ENCODE data around the gene OR10T2.
"Not testable (repeated sequence)": the region's sequence is repeated elsewhere in the genome, so short reads cannot be mapped to it uniquely, and the experiment has no call there.

OR10T2 gene

DNA sequence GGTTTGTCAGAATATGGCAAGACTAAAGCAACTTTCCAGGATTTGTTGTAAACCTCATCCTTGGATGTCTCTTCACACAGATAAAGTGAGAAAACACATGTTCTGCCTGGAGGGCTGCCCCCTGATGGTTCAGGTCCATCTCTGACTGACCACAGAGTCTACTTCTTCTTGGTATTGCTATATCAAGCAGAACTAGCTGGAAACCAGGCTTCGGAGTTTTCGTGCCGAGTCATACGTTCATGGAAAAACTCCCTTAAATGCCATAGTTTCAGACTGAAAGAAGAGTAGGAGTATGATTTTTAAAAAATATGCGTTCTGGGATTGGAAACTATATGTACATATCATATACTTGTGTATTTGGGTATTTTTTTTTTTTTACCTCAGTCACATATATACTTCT is 5.8 kb downstream of the OR10T2 start:
- H3K9me3 ChIP-seq (ENCODE audit: control insufficient read depth, low read length), result no peaks in the 10 kb centered on the region
- H3K27me3 ChIP-seq (ENCODE audit: control insufficient read depth, insufficient read depth, low read length), result no peaks in the 10 kb centered on the region
- no peaks in the 10 kb centered on the region for H3K36me3 ChIP-seq (ENCODE audit: control insufficient read depth, insufficient read depth, low read length)
- H3K9ac ChIP-seq (ENCODE audit: low read length), result no peak overlapping the region
- H3K4me1 ChIP-seq (ENCODE audit: control insufficient read depth, insufficient read depth, low read length), result no peaks in the 10 kb centered on the region
- no peak overlapping the region for H3K4me3 ChIP-seq (ENCODE audit: low read length)

GRCh38 chr1:158391099-158391498 is 8.2 kb downstream of the OR10T2 start:
- no peaks in the 10 kb centered on the region for H3K9me3 ChIP-seq (ENCODE audit: control insufficient read depth, low read length)
- no peaks in the 10 kb centered on the region for H3K36me3 ChIP-seq (ENCODE audit: control insufficient read depth, insufficient read depth, low read length)

DNA sequence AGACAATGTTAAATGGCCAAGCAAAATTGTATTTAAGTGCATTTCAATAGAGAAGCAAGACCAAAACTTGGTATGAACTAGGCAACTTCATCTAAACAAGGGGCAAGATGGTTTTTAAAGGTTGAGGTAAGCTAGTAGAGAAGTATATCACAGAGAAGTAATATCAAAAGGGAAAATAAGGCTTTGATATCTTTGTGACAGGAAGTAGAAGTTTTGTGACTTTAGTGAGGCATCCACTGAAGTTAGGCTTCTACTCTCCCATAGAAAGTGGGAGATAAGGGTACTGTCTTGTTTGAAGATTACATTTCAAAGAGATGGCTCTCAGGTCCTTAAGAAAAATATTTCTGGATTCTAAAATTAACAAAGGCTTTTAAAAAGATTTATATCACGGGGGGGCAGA is 8.9 kb downstream of the OR10T2 start:
- H3K36me3 ChIP-seq (ENCODE audit: control insufficient read depth, insufficient read depth, low read length), result no peaks in the 10 kb centered on the region
- no peaks in the 10 kb centered on the region for H3K27me3 ChIP-seq (ENCODE audit: control insufficient read depth, insufficient read depth, low read length)
- H3K4me3 ChIP-seq (ENCODE audit: low read length), result no peak overlapping the region
- no peak overlapping the region for H3K9ac ChIP-seq (ENCODE audit: low read length)
- H3K4me1 ChIP-seq (ENCODE audit: control insufficient read depth, insufficient read depth, low read length), result no peaks in the 10 kb centered on the region
- H3K9me3 ChIP-seq (ENCODE audit: control insufficient read depth, low read length), result no peaks in the 10 kb centered on the region

More at GRCh38 chr1:158391099-158391498, 8.2 kb downstream of the OR10T2 start:
- no peak overlapping the region for H3K4me3 ChIP-seq (ENCODE audit: low read length)
- H3K4me1 ChIP-seq (ENCODE audit: control insufficient read depth, insufficient read depth, low read length), result no peaks in the 10 kb centered on the region
- no peaks in the 10 kb centered on the region for H3K27me3 ChIP-seq (ENCODE audit: control insufficient read depth, insufficient read depth, low read length)
- no peak overlapping the region for H3K9ac ChIP-seq (ENCODE audit: low read length)

GRCh38 chr1:158374860-158375259 is 24.4 kb downstream of the OR10T2 start:
- Histone ChIP-seq H3K4me1 (ENCODE audit: control insufficient read depth, insufficient read depth, low read length) (no peaks in the 10 kb centered on the region), H3K36me3 (ENCODE audit: control insufficient read depth, insufficient read depth, low read length) (no peaks in the 10 kb centered on the region), H3K27me3 (ENCODE audit: control insufficient read depth, insufficient read depth, low read length) (no peaks in the 10 kb centered on the region)

DNA sequence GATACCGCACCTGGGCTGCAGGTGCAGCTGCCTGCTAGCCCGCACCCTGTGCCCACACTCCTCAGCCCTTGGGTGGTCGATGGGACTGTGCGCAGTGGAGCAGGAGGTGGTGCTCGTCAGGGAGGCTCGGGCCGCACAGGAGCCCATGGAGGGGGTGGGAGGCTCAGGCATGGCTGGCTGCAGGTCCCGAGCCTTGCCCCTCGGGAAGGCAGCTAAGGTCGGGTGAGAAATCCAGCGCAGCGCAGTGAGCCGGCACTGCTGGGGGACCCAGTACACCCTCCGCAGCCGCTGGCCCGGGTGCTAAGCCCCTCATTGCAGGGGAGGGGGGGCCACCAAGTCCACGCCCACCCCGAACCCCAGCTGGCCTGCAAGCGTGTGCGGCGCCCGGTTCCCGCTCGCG is 25.2 kb downstream of the OR10T2 start:
- not testable (repeated sequence) for H3K9me3 ChIP-seq (ENCODE audit: control insufficient read depth, low read length); H3K36me3 ChIP-seq (ENCODE audit: control insufficient read depth, insufficient read depth, low read length); H3K27me3 ChIP-seq (ENCODE audit: control insufficient read depth, insufficient read depth, low read length); H3K9ac ChIP-seq (ENCODE audit: low read length); H3K4me3 ChIP-seq (ENCODE audit: low read length); H3K4me1 ChIP-seq (ENCODE audit: control insufficient read depth, insufficient read depth, low read length)

More at GRCh38 chr1:158374860-158375259, 24.4 kb downstream of the OR10T2 start:
- Histone ChIP-seq H3K9ac (ENCODE audit: low read length) (no peak overlapping the region), H3K9me3 (ENCODE audit: control insufficient read depth, low read length) (no peaks in the 10 kb centered on the region), H3K4me3 (ENCODE audit: low read length) (no peak overlapping the region)

GRCh38 chr1:158371188-158371953 is 27.9 kb downstream of the OR10T2 start:
- H3K9ac ChIP-seq (ENCODE audit: low read length), result no peak overlapping the region
- no peaks in the 10 kb centered on the region for H3K4me1 ChIP-seq (ENCODE audit: control insufficient read depth, insufficient read depth, low read length)
- no peaks in the 10 kb centered on the region for H3K27me3 ChIP-seq (ENCODE audit: control insufficient read depth, insufficient read depth, low read length)
- no peaks in the 10 kb centered on the region for H3K9me3 ChIP-seq (ENCODE audit: control insufficient read depth, low read length)
- H3K4me3 ChIP-seq (ENCODE audit: low read length), result no peak overlapping the region
- H3K36me3 ChIP-seq (ENCODE audit: control insufficient read depth, insufficient read depth, low read length), result no peaks in the 10 kb centered on the region

GRCh38 chr1:158366783-158367182 is 32.5 kb downstream of the OR10T2 start:
- H3K9ac ChIP-seq (ENCODE audit: low read length), result no peak overlapping the region
- H3K4me3 ChIP-seq (ENCODE audit: low read length), result no peak overlapping the region
- H3K27me3 ChIP-seq (ENCODE audit: control insufficient read depth, insufficient read depth, low read length), result no peaks in the 10 kb centered on the region
- H3K36me3 ChIP-seq (ENCODE audit: control insufficient read depth, insufficient read depth, low read length), result no peaks in the 10 kb centered on the region
- no peaks in the 10 kb centered on the region for H3K4me1 ChIP-seq (ENCODE audit: control insufficient read depth, insufficient read depth, low read length)
- no peaks in the 10 kb centered on the region for H3K9me3 ChIP-seq (ENCODE audit: control insufficient read depth, low read length)

- Histone ChIP-seq H3K36me3 (ENCODE audit: control insufficient read depth, insufficient read depth, low read length) (no peaks in the 10 kb centered on the region), H3K4me1 (ENCODE audit: control insufficient read depth, insufficient read depth, low read length) (no peaks in the 10 kb centered on the region), H3K27me3 (ENCODE audit: control insufficient read depth, insufficient read depth, low read length) (no peaks in the 10 kb centered on the region), H3K9ac (ENCODE audit: low read length) (no peak overlapping the region), H3K9me3 (ENCODE audit: control insufficient read depth, low read length) (no peaks in the 10 kb centered on the region), H3K4me3 (ENCODE audit: low read length) (no peak overlapping the region)
These were observed 36.3 kb downstream of the OR10T2 start for GRCh38 chr1:158362941-158363340.

GRCh38 chr1:158362482-158362881 is 36.8 kb downstream of the OR10T2 start:
- H3K4me3 ChIP-seq (ENCODE audit: low read length), result no peak overlapping the region
- H3K27me3 ChIP-seq (ENCODE audit: control insufficient read depth, insufficient read depth, low read length), result no peaks in the 10 kb centered on the region
- no peaks in the 10 kb centered on the region for H3K9me3 ChIP-seq (ENCODE audit: control insufficient read depth, low read length)

DNA sequence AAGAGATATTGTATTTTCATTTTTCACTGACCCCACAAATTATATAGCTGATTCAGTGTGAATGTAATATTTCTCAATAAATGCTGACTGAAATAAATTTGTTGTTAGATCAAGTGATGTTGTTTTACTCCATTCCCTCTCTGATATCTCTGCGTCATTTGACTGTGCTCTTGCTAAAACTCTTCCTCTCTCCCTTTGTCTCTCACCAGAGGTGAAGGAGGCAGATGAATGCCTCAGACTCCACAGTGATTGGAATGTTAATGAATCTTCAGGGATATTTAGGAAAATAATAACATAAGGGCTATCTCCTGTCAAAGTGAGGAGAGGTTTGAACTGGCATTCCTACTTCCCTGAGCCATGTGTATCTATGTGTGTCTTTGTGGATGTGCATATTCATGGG is 41.8 kb downstream of the OR10T2 start:
- no peaks in the 10 kb centered on the region for H3K27me3 ChIP-seq (ENCODE audit: control insufficient read depth, insufficient read depth, low read length)

More at GRCh38 chr1:158362482-158362881, 36.8 kb downstream of the OR10T2 start:
- no peaks in the 10 kb centered on the region for H3K4me1 ChIP-seq (ENCODE audit: control insufficient read depth, insufficient read depth, low read length)
- H3K36me3 ChIP-seq (ENCODE audit: control insufficient read depth, insufficient read depth, low read length), result no peaks in the 10 kb centered on the region
- H3K9ac ChIP-seq (ENCODE audit: low read length), result no peak overlapping the region

DNA sequence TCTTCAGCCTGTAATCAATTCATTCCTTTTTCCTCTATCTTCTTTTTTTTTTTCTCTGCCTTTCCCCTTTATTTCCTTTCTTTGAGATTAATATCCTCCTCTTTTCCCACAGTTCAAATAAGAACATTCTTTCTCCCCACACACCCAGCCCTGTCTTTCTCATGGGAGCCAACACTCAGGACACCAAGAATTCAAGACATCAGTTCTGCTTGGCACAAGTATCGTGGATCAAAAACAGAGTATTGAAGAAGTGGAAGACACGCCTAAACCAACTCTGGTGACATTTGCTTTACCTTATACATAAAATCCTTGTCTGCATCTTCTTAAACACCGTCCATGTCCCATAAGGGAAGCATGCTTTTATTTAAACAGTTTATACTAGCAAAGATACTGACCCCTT is 42.6 kb downstream of the OR10T2 start:
- H3K9ac ChIP-seq (ENCODE audit: low read length), result no peak overlapping the region
- no peaks in the 10 kb centered on the region for H3K4me1 ChIP-seq (ENCODE audit: control insufficient read depth, insufficient read depth, low read length)
- H3K27me3 ChIP-seq (ENCODE audit: control insufficient read depth, insufficient read depth, low read length), result no peaks in the 10 kb centered on the region
- no peak overlapping the region for H3K4me3 ChIP-seq (ENCODE audit: low read length)
- H3K9me3 ChIP-seq (ENCODE audit: control insufficient read depth, low read length), result no peaks in the 10 kb centered on the region
- no peaks in the 10 kb centered on the region for H3K36me3 ChIP-seq (ENCODE audit: control insufficient read depth, insufficient read depth, low read length)

More for the DNA sequence above, 41.8 kb downstream of the OR10T2 start:
- Histone ChIP-seq H3K9me3 (ENCODE audit: control insufficient read depth, low read length) (no peaks in the 10 kb centered on the region), H3K9ac (ENCODE audit: low read length) (no peak overlapping the region), H3K4me3 (ENCODE audit: low read length) (no peak overlapping the region), H3K36me3 (ENCODE audit: control insufficient read depth, insufficient read depth, low read length) (no peaks in the 10 kb centered on the region), H3K4me1 (ENCODE audit: control insufficient read depth, insufficient read depth, low read length) (no peaks in the 10 kb centered on the region)

- no peak overlapping the region for H3K4me3 ChIP-seq (ENCODE audit: low read length)
These were observed 43.4 kb downstream of the OR10T2 start for GRCh38 chr1:158355773-158356285.

More at GRCh38 chr1:158355773-158356285, 43.4 kb downstream of the OR10T2 start:
- Histone ChIP-seq H3K36me3 (ENCODE audit: control insufficient read depth, insufficient read depth, low read length) (no peaks in the 10 kb centered on the region), H3K9ac (ENCODE audit: low read length) (no peak overlapping the region), H3K4me1 (ENCODE audit: control insufficient read depth, insufficient read depth, low read length) (no peaks in the 10 kb centered on the region), H3K9me3 (ENCODE audit: control insufficient read depth, low read length) (no peaks in the 10 kb centered on the region), H3K27me3 (ENCODE audit: control insufficient read depth, insufficient read depth, low read length) (no peaks in the 10 kb centered on the region)
